Measurements from ENCODE around the gene TRIM14. TPM values are rescaled to one million over a fixed set of nuclear protein-coding genes. Genes with fewer than 3 reads are reported as not detected.

TRIM14 gene
- total and polyA plus RNA-seq, 2 of the 13 experiments (the other 11 are each of a cell fraction or from before 2014, with no cell fraction given) = 9.2 to 13.0 TPM

- TF ChIP-seq ZBTB49 (CRISPR knock-in tag; IDR thresholded peaks at IDR 0.05; ENCODE audit: borderline replicate concordance) (no peak), ZSCAN31 (CRISPR knock-in tag; IDR thresholded peaks at IDR 0.05; ENCODE audit: low read depth) (peak; percentile 32; the same call in 1 of the 2 replicates), ZNF326 (CRISPR knock-in tag; IDR thresholded peaks at IDR 0.05; ENCODE audit: borderline replicate concordance) (no peak), ZNF768 (CRISPR knock-in tag; IDR thresholded peaks at IDR 0.05) (no peak), RFX1 (IDR thresholded peaks at IDR 0.05) (peak; percentile 87), ELF3 (CRISPR knock-in tag; IDR thresholded peaks at IDR 0.05) (peak; percentile 39; the same call in 1 of the 2 replicates), GATAD2A (CRISPR knock-in tag; IDR thresholded peaks at IDR 0.05) (peak; percentile 92), NAIF1 (CRISPR knock-in tag; IDR thresholded peaks at IDR 0.05; ENCODE audit: borderline replicate concordance) (no peak), PHF5A (CRISPR knock-in tag; IDR thresholded peaks at IDR 0.05; ENCODE audit: low read depth, unreplicated experiment) (peak; percentile 75), SRSF9 (IDR thresholded peaks at IDR 0.05; ENCODE audit: borderline replicate concordance, insufficient read depth, low read depth, low read length, poor library complexity, severe bottlenecking) (no peak), ZNF563 (CRISPR knock-in tag; IDR thresholded peaks at IDR 0.05) (peak; percentile 54; the same call in 1 of the 2 replicates), HMG20B (CRISPR knock-in tag; conservative IDR thresholded peaks at IDR 0.05) (peak; percentile 80), SP4 (CRISPR knock-in tag; IDR thresholded peaks at IDR 0.05) (0 out of 2 replicates have a peak, but pooled peaks have one; percentile 26), THAP11 (CRISPR knock-in tag; IDR thresholded peaks at IDR 0.05) (peak; percentile 70), ZNF510 (CRISPR knock-in tag; IDR thresholded peaks at IDR 0.05; ENCODE audit: low read depth) (no peak), GRHL1 (CRISPR knock-in tag; conservative IDR thresholded peaks at IDR 0.05) (no peak)
- TF ChIP-seq, protein P1, sequence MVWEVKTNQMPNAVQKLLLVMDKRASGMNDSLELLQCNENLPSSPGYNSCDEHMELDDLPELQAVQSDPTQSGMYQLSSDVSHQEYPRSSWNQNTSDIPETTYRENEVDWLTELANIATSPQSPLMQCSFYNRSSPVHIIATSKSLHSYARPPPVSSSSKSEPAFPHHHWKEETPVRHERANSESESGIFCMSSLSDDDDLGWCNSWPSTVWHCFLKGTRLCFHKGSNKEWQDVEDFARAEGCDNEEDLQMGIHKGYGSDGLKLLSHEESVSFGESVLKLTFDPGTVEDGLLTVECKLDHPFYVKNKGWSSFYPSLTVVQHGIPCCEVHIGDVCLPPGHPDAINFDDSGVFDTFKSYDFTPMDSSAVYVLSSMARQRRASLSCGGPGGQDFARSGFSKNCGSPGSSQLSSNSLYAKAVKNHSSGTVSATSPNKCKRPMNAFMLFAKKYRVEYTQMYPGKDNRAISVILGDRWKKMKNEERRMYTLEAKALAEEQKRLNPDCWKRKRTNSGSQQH (CRISPR knock-in tag; IDR thresholded peaks at IDR 0.05; ENCODE audit: low read depth) = 0 out of 2 replicates have a peak, but pooled peaks have one; percentile 55
- TF ChIP-seq, protein P2, sequence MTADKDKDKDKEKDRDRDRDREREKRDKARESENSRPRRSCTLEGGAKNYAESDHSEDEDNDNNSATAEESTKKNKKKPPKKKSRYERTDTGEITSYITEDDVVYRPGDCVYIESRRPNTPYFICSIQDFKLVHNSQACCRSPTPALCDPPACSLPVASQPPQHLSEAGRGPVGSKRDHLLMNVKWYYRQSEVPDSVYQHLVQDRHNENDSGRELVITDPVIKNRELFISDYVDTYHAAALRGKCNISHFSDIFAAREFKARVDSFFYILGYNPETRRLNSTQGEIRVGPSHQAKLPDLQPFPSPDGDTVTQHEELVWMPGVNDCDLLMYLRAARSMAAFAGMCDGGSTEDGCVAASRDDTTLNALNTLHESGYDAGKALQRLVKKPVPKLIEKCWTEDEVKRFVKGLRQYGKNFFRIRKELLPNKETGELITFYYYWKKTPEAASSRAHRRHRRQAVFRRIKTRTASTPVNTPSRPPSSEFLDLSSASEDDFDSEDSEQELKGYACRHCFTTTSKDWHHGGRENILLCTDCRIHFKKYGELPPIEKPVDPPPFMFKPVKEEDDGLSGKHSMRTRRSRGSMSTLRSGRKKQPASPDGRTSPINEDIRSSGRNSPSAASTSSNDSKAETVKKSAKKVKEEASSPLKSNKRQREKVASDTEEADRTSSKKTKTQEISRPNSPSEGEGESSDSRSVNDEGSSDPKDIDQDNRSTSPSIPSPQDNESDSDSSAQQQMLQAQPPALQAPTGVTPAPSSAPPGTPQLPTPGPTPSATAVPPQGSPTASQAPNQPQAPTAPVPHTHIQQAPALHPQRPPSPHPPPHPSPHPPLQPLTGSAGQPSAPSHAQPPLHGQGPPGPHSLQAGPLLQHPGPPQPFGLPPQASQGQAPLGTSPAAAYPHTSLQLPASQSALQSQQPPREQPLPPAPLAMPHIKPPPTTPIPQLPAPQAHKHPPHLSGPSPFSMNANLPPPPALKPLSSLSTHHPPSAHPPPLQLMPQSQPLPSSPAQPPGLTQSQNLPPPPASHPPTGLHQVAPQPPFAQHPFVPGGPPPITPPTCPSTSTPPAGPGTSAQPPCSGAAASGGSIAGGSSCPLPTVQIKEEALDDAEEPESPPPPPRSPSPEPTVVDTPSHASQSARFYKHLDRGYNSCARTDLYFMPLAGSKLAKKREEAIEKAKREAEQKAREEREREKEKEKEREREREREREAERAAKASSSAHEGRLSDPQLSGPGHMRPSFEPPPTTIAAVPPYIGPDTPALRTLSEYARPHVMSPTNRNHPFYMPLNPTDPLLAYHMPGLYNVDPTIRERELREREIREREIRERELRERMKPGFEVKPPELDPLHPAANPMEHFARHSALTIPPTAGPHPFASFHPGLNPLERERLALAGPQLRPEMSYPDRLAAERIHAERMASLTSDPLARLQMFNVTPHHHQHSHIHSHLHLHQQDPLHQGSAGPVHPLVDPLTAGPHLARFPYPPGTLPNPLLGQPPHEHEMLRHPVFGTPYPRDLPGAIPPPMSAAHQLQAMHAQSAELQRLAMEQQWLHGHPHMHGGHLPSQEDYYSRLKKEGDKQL (CRISPR knock-in tag; IDR thresholded peaks at IDR 0.05; ENCODE audit: low read depth) = no peak
Observed at GRCh38 chr9:98146101-98146991, 27.3 kb upstream of the TRIM14 start (continued).

All from HepG2 (cell line).